ENCODE results near the gene NCAPH2.

Gene NCAPH2

DNA sequence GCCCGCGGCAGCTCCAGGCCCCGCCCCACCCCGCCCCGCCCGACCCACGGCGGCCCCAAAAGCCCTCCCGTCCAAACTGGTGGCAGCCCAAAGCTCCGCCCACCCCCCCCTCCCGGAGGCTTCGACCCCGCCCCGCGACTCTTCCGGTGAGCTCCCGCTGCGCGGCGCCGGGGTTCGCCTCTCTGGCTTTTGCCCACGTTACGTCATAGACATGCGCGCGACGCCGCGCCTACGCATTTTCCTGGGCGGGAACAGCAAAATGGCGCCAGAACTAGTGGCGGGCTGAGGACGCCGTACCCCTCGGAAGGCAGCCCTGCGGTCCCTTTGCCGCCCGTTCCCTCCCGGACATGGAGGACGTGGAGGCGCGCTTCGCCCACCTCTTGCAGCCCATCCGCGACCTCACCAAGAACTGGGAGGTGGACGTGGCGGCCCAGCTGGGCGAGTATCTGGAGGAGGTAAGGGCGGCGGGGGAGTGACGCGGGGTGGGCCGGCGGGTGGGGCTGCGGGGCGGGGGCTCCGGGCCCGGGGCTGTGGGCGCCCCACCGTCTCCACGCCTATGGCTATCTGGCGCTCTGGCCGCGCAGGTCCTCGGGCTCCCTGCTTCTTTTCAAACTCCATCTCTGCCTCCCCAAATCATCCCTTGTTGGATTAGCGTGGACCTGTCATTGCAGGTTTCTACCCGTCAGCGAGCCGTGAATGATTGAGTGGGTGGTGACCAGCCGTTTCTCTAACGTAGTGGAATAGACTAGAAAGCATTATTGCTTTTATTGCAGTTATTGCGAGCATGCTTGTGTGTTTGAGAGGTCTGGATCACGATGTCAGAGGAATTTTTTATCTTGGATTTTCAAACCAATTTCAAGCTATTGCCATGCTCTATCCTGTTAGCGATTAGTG lies at the start of gene NCAPH2:
TSS of gene NCAPH2 (plus strand) at position 234 of the 894 bp plus-strand sequence. CDS start at position 348, 114 bp downstream.
- DNase-seq: peak; percentile 82

GRCh38 chr22:50459016-50459415 lies 49.0 kb upstream of the NCAPH2 start:
- no peak for DNase-seq

- DNase-seq: no peak
These were observed 48.4 kb upstream of the NCAPH2 start for GRCh38 chr22:50459496-50460140.

GRCh38 chr22:50460938-50461337 lies 47.1 kb upstream of the NCAPH2 start:
- no peak for DNase-seq

GRCh38 chr22:50461536-50461935 lies 46.5 kb upstream of the NCAPH2 start:
- no peak for DNase-seq

GRCh38 chr22:50461979-50462540 lies 46.0 kb upstream of the NCAPH2 start:
- DNase-seq: no peak

- no peak for DNase-seq
These were observed 44.7 kb upstream of the NCAPH2 start for GRCh38 chr22:50463188-50463900.

DNA sequence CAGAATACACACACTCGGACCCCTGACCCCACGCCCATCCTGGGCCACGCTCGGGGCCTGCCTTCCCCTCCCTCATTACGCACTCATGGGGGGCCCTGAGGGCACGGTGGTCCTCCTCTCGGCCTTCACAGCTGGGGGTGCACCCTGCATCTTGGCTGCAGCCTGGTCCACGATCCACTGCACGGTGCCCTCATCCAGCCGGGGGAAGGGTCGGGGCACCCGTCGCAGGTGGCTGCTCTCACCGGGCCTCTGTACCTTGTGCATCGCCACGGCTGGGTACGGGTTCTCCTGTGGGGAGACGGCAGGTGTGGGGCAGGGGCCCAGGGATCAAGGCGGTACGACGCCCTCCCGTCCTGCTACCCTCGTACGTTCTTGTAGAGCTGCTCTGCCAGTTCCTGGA lies 43.6 kb upstream of the NCAPH2 start:
- no peak for DNase-seq

- no peak for DNase-seq
These were observed 42.7 kb upstream of the NCAPH2 start for GRCh38 chr22:50465066-50465930.

GRCh38 chr22:50467341-50467740 lies 40.7 kb upstream of the NCAPH2 start:
- no peak for DNase-seq

GRCh38 chr22:50467773-50468440 lies 40.1 kb upstream of the NCAPH2 start:
- no peak for DNase-seq

GRCh38 chr22:50468626-50469025 lies 39.4 kb upstream of the NCAPH2 start:
- no peak for DNase-seq

DNA sequence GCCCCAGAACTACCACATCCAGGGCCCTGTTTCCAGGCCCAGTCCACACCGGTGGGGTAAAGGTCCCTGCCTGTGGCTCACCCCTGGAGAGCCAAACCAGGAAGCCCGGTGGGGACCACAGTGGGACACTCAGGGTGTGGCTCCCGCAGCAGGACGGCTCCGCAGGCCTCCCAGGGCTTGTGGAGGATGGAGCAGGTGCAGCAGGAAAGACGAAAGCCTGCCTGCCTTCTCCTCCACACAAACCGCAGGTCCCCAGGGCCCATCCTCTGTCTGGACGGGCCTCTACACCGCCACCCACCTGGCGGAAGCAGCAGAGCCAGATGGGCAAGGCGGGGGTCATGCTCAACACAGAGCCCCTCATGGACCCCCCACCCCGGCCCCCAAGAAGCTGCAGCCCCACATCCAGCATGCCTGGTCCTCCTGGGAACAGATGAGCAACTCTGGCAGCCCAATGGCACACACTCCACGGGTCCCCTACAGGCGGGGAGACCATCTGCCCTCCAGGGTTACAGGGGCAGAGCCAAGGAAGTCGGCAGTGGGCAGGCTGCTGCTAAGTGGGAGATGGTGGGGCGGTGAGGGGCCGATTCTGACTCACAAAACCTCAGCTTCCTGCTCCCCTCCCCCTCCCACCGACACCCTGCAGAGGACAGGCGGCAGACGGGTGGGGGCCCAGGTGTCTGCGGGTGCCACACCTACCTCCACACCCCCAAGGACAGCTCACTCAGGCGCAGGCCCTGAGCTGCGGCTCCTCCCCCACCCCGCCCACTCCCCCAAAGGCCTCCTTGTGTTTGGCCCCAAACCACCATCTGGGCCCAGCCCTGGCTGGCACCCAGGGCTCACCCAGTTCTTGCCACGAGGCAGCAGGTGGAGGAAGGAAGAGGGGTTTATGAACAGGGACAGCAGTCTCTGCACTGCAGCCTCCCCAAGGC lies 38.4 kb upstream of the NCAPH2 start:
- DNase-seq: no peak

DNA sequence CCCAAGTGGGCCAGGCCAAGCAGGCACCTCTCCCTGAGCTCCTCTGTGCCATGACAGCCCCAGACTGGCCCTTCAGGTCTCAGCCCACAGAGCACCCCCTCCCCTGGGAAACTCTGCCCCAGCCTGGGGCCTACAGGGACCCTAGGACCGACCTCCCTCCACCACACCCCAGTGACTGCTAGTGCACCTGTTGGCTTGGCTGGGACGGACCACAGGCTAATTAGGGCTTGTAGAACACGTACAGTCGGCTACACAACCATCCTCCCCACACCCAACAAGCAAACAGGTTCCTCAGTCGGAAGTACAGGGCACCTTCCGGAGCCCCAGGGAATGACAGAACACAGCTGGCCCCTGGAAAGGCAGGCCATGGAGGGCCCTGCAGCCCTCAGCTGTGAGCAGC lies 37.5 kb upstream of the NCAPH2 start:
- DNase-seq: no peak

DNA sequence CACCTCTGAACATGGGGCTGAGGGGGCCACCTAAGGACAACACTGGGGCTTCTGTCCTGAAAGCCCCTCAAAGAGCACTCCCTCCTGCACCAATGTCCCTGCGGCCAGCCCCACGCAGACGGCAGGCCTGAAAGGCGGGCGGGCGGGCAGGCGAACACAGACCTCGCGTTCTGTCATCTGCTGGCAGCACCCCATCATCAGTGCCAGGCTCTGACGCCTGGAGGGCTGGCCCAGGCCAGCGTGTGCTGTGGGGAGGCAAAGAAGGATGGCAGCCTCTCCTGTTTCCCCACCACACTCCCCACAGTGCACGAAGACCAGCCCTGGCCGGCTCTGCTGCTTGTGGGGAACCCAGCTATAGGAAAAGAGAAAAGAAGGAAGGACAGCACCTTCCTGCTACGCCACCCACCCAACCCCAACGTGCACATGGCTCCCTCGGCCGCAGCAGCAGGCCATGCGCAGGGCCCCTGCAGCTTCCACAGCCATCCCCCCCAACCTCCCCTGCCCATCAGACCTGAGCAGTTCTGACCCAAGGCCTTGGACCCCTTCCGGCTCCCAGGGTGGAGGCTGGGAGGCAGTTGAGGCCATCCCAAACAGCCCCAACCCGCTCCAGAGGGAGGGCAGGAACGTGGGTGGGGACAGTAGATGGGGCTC lies 36.7 kb upstream of the NCAPH2 start:
- DNase-seq: no peak

DNA sequence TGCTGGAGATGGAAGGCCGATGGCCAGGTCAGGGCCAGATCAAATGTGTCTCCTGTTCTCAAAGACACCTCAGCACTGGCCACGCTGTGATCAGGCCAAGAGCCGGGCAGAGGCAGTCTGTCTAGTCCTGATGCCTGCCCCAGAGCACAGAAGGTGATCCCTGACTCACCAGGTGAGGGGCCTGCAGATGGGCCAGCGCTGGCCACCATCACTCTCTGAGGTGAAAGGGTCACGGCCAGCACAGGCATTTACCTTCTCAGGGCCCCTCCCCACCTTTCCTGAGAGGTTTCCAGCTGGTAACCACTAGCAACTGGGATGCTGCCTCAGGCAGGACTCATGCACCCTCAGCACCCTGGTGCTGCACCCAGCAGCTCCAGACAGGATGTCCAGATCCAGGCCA lies 36.1 kb upstream of the NCAPH2 start:
- no peak for DNase-seq

DNA sequence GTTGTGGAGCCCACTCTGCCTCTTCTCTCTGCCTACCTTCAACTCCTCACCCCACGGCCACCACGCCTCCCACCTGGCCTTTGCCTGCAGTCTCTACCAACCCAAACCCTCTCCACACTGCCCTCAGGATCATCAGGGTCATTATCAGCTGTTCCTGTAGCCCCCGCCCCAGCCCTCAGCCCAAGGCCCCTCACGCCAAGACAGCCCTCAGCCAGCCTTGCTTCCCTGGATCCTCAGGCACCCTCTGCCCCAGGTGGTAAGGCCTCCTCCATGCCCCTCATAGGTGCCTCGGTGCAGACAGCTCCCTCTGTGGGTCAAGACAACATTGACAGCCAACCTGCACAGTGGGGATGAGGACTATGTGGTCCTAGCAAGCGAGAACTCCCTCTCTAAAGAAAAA lies 34.9 kb upstream of the NCAPH2 start:
- no peak for DNase-seq

DNA sequence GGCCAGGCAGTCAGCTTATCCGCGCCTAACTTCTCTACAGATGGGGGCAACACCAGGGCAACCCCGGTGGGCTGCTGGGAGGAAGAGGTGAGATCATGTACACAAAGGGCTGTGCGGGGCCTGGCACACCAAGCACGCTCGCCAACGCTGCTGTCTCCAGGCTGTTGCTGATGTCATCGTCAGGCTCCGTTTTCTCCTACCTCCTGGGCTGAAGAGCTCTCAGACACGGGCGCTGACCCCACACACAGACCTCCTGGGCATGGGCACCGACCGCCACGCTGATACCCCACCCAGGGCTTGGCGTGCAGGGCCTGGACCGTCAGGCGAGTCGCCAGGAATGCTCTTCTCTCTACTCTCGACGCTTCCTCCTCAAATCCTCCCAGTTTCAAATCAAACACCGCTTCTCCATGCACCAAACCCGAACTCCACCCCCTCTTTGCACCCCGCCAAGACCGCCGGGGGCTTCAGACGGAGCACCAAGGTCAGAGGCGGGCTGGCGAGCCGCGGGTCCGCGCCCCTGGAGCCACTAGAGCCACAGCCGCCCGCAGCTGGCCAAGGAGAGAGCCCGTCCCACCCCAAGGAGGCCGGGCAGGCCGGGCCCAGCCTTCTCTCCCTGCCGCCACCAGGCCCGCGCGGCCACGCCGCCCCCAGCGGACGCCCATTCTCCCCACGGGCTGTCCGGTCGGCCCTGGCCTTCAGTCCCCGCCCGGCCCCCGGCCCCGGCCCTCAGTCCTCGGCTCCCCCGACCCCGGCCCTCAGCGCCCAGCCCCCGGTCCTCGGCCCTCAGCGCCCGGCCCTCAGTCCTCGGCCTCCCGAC lies 34.0 kb upstream of the NCAPH2 start:
- no peak for DNase-seq

Measured in SHP77 treated with DMSO at 0.1 percent for 48 hours (cell line).